CMK (cell line): ENCODE results near the gene REXO1.
"Not testable (repeated sequence)": the region's sequence is repeated elsewhere in the genome, so short reads cannot be mapped to it uniquely, and the experiment has no call there.

Experiments used
- DNase-seq: peaks from one replicate; pipeline ENCODE4 v3.0.0-alpha.2; 2010; ENCODE audit warnings: low read depth

The REXO1 gene

GRCh38 chr19:1848399-1849131, at the start of gene REXO1:
REXO1 (minus strand) TSS chr19:1848483; CDS start chr19:1848358, 125 bp downstream.
- DNase-seq, result no peak

DNA sequence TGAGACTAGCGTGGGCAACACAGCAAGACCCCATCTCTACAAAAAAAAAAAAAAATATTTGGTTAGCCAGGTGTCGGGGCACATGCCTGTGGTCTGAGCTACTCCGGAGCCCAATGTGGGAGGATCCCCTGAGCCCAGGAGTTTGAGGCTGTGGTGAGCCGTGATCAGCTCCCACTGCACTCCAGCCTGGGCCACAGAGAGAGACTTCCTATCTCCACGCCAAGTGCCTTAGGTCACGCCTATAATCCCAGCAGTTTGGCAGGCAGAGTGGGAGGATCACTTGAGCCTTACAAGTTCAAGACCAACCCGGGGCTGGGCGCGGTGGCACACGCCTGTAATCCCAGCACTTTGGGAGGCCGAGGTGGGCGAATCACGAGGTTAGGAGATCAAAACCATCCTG, 48.2 kb upstream of the REXO1 start:
- peak; percentile 61 for DNase-seq

- no peak for DNase-seq
These were observed 45.5 kb upstream of the REXO1 start for GRCh38 chr19:1893791-1894190.

GRCh38 chr19:1889907-1890306, 41.6 kb upstream of the REXO1 start:
- DNase-seq, result no peak

- DNase-seq, result no peak
These were observed 40.1 kb upstream of the REXO1 start for GRCh38 chr19:1888385-1888784.

DNA sequence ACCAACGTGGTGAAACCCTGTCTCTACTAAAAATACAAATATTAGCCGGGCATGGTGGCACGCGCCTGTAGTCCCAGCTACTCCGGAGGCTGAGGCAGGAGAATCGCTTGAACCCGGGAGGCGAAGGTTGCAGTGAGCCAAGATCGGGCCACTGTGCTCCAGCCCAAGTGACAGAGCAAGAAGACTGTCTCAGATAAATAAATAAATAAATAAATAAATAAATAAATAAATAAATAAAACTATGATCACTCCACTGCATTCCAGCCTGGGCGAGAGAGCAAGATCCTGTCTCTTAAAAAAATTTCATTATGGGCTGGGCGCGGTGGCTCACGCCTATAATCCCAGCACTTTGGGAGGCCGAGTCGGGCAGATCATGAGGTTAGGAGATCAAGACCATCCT, 38.1 kb upstream of the REXO1 start:
- not testable (repeated sequence) for DNase-seq

DNA sequence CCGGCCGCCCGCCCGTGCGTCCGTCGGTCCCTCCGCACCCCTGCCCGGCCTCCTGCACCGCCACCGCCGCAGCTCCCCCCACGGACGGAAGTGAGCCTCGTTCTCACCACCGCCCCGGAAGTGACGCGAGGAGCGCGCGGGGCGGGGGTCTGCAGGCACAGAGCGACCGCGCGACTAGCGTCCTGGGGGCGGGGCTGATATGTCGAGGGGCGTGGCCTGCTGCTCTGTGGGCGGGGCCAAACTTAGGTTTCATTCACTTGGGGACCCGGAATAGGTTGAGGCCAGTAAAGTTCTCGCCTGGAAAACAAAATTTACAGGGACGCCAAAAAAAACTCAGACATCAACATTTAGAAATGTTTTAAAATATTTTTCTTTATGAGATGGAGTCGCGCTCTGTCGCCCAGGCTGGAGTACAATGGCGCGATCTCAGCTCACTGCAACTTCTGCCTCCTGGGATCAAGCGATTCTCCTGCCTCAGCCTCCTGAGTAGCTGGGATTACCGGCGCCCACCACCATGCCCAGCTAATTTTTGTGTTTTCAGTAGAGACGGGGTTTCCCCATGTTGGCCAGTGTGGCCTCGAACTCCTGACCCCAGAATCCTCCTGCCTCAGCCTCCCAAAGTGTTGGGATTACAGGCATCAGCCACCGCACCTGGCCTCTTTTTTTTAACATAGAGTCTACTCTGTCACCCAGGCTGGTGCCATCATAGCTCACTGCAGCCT, 37.3 kb upstream of the REXO1 start, which contains the start of gene ABHD17A:
Gene ABHD17A, minus strand, starts transcription at position 99 of the 722 bp plus-strand sequence. CDS start 3,930 bp downstream, outside the sequence.
- peak; percentile 87 for DNase-seq

- DNase-seq, result no peak
These were observed 36.5 kb upstream of the REXO1 start for GRCh38 chr19:1884719-1885334.

DNA sequence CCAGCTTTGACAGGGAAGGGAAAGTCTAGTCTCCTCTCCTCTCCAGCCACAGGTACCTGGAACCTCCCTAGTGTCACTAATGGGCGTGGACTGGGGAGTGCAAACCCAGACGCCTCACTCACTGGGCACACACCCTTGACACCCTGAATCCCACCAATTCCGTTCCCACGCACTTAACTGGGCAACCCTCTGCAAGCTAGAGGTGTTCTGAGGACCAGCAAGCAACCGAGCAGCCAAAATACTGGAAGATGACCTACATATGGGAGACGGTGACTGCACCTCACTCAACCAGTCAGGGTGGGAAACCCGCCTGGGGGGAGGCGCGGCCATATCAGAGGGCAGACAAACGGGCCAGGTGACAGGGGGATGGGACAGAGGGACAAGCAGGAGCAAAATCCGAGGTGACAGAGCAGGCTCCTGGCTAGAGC, 36.0 kb upstream of the REXO1 start:
- no peak for DNase-seq

DNA sequence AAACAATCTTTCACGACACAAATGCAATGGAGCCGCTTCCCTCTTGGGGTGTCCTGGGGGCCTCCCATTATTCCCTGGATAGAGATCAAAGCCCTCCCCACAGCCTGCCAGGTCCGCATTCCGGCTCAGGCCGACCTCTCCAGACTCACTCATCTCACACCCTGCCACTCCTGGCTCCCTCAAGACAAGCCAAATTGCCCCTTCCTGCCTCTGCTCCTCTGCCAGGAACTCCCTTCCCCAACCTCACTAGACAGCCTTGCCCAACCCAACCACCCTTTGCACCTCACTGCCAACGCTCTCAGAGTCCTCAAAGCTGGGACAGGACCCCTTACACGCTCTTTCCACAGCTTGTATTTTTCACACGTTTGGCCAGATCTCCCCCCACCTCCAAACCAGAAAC, 35.5 kb upstream of the REXO1 start:
- DNase-seq, result no peak

GRCh38 chr19:1882786-1883692, 34.8 kb upstream of the REXO1 start:
- no peak for DNase-seq

- no peak for DNase-seq
These were observed 34.0 kb upstream of the REXO1 start for GRCh38 chr19:1882089-1882785.

GRCh38 chr19:1881393-1882088, 33.3 kb upstream of the REXO1 start:
- DNase-seq, result not testable (repeated sequence)

DNA sequence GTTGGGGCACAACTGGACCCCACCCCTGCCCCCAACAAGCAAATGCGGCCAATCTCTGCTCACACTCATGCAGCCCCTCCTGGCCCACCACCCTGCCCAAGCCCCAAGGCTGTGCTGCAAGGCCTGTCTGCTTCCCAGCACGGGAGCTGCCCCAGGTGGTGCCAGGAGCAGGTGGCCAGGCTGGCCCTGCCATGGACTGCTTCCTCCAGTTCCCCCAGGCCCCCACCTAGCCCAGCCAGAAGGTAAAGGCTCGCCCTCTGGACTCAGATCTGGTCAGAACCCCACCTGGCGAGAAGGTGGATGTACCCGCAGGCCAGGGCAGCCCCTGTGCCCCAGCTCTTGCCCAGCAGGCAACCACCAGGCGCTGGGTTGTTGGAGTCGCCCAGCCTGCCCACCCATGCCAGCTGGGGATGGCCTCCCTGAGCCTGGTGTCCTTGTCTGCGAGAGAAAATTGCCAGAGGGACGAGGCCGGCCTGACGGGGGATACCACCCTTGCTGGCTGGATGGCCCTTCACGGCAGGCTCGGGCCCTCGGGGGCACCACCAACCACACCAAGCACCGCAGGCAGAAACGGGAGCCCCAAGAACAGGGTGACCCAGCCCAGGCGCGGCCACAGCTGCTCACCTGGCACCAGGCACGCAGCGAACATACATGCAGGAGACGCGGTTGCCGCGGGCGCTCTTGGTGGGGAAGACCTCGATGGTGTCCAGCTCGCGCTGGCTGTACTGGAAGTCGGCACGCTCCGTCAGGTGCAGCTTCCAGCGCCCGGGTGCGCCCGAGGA, 32.5 kb upstream of the REXO1 start:
- no peak for DNase-seq

DNA sequence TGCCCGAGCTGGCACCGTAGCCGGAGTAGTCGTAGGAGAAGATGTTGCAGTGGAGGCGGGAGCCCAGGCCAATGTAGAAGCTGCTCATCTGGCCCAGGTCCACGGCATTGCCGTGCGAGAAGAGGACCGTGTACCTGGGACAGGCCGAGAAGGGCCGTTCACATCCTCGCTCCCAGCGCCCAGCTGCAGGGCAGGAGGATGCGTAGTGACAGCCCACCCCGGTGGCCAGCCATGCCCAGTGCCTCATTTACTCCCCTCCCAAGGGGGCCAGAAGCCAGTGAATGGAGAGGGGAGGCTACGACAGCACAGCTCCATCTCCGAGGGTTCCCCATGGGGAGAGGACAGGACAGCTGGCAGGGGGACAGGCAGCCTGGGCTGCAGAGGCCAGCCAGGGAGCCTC, 31.7 kb upstream of the REXO1 start:
- not testable (repeated sequence) for DNase-seq

DNA sequence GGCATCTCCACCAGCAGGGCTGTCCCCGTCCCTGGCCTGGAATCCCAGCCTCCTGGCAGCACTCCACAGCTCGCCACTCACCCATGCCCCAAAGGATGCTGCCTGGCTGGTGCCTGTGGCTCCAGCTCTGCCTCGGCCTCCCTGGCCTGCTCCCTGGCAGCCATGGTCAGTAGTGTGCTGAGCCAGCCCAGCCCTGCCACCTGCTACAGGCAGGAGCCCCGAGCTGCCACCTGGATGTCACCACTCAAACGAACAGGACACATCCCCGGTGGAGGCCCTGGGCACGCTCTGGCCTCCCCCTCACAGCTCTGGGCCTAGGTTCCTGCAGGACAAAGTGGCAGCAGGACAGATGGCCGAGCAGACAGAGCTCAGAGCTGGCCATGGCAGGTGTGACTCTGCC, 30.3 kb upstream of the REXO1 start:
- DNase-seq, result not testable (repeated sequence)

- DNase-seq, result not testable (repeated sequence)
These were observed 29.0 kb upstream of the REXO1 start for GRCh38 chr19:1877280-1877660.

DNA sequence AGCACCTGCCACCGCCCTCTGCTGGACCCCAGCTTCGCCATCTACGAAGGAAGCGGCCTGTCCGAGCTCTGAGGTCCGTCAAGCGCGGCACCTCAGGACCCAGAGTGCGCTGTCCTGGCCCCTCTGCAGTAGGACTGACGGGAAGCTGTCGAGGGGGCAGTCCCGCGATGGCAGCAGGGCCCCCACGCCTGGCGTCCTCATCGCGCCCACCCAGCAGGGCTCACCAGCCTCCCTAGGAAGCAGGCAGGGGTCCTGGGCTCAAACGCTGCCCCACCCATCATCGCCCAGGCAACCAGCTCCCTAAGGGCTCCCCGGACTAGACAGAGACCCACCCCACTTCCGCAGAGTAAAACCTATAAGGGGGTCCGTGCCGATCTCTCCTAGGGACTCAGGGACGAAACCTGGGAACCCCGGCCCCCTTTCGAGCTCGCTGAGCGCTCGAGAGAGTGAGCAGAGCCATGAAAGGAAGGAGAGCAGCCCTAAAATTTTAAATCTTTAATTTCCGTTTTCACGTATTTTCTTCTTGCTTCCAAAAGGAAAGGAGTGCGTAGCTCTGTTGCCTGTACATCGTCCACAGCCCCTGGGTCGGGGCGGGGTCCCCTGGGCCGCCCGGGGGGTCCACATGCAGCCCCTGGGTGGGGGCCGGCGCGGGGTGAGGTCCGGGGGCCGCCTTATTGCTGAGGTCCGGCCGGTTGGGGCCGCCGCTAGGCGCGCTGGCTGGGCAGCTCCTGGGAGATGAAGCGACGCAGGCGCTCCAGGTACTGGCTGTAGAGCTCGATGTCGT, 28.4 kb upstream of the REXO1 start:
- DNase-seq, result not testable (repeated sequence)
